ENCODE data around the gene KCNH1. TPM values are rescaled to one million over a fixed set of nuclear protein-coding genes. Genes with fewer than 3 reads are reported as not detected.

Gene KCNH1
- total and polyA plus RNA-seq, 9 of the 15 experiments (the other 6 are each of a cell fraction or from before 2014, with no cell fraction given): not detected

GRCh38 chr1:210677533-210677932 is 456.4 kb downstream of the KCNH1 start:
- POLR2A ChIA-PET: no interaction called here
- intact Hi-C loops (cut with micrococcal nuclease) (no loop called here), in situ Hi-C loops (cut with MboI) (no loop called here)
- 0% methylated on average over 4 of the region's 4 CpGs for WGBS (ENCODE audit: insufficient coverage, low coverage, missing lambda C conversion rate)
- Histone ChIP-seq H3K4me3 (no peak overlapping the region), H3K4me2 (ENCODE audit: insufficient read depth, low read length) (no peak overlapping the region), H3K9ac (ENCODE audit: insufficient read depth in 1 of 2, low read depth in 2 of 2, low read length in 2 of 2) (no peak overlapping the region), H4K20me1 (replicated peaks; ENCODE audit: control insufficient read depth, insufficient read depth, low read length) (no peaks in the 10 kb centered on the region), H3K27ac (ENCODE audit: extremely low read depth, low read depth, low read length) (no peak overlapping the region), H3K9me1 (ENCODE audit: control insufficient read depth, insufficient read depth, low read length) (no peaks in the 10 kb centered on the region), H3K27me3 (ENCODE audit: control insufficient read depth in 2 of 2, insufficient read depth in 2 of 2, low read length in 2 of 2) (peaks cover 2 to 23% of the 10 kb centered on the region in 2 experiments; a peak in 1 of 5 replicates), H3K9me3 (replicated peaks; ENCODE audit: control insufficient read depth, insufficient read depth, low read depth, low read length) (no peaks in the 10 kb centered on the region), H3K4me1 (replicated peaks in 1 of 2; ENCODE audit: control insufficient read depth in 2 of 2, insufficient read depth in 2 of 2, low read length in 2 of 2) (no peaks in the 10 kb centered on the region), H3K36me3 (ENCODE audit: control insufficient read depth, insufficient read depth, low read length) (no peaks in the 10 kb centered on the region), H3K79me2 (ENCODE audit: control insufficient read depth, insufficient read depth, low read length) (no peaks in the 10 kb centered on the region), H2AFZ (ENCODE audit: low read depth, low read length) (no peak overlapping the region)
- ATAC-seq (no peak), FAIRE-seq (no peak), DNase-seq (ENCODE audit: extremely low read depth in 1 of 4, low spot score in 3 of 4) (no peak)
- CTCF ChIA-PET (ENCODE audit: low intra/inter-chr PET ratio): no interaction called here
- no TSS peak for BruUV-seq (replicated peaks)
- no peak for TF ChIP-seq ELK1 (CRISPR knock-in tag; IDR thresholded peaks at IDR 0.05)
- no peak for TF ChIP-seq DEAF1 (CRISPR knock-in tag; IDR thresholded peaks at IDR 0.05)
- TF ChIP-seq NONO (IDR thresholded peaks at IDR 0.05; ENCODE audit: low read depth in 2 of 2, low read length in 1 of 2): no peak
- no peak for TF ChIP-seq FOXP1 (CRISPR knock-in tag; IDR thresholded peaks at IDR 0.05)
- TF ChIP-seq HINFP (tag; conservative IDR thresholded peaks at IDR 0.05; ENCODE audit: low read depth): no peak
- no peak for TF ChIP-seq ZNF140 (CRISPR knock-in tag; IDR thresholded peaks at IDR 0.05)
- no peak for TF ChIP-seq MCM2 (IDR thresholded peaks at IDR 0.05; ENCODE audit: low read depth)
- TF ChIP-seq ARID3A (IDR thresholded peaks at IDR 0.05; ENCODE audit: borderline replicate concordance, low read depth, low read length): no peak
- no peak for TF ChIP-seq SRSF9 (IDR thresholded peaks at IDR 0.05; ENCODE audit: borderline replicate concordance, low read depth, low read length)
- TF ChIP-seq THRA (IDR thresholded peaks at IDR 0.05): no peak
- no peak for TF ChIP-seq PCBP2 (IDR thresholded peaks at IDR 0.05; ENCODE audit: low read depth, low read length, poor library complexity, severe bottlenecking)
- no peak for TF ChIP-seq LCOR (CRISPR knock-in tag; IDR thresholded peaks at IDR 0.05)
- TF ChIP-seq TCF7 (IDR thresholded peaks at IDR 0.05; ENCODE audit: borderline replicate concordance): no peak
- no peak for TF ChIP-seq ZKSCAN8 (CRISPR knock-in tag; IDR thresholded peaks at IDR 0.05)
- no peak for TF ChIP-seq ETV6 (IDR thresholded peaks at IDR 0.05; ENCODE audit: borderline replicate concordance in 1 of 2, low read depth in 2 of 2, low read length in 1 of 2)
- TF ChIP-seq ETV6 (CRISPR knock-in tag; IDR thresholded peaks at IDR 0.05; ENCODE audit: borderline replicate concordance): no peak
